C4-2B (cell line): ENCODE data around the gene B9D2.

Experiments
- H3K27ac ChIP-seq: fragments of 450-650 bp; 2 replicates; pipeline ENCODE4 v1.5.1; 2017
- CTCF ChIP-seq: fragments of 450-650 bp; conservative IDR thresholded peaks from 2 replicates; pipeline ENCODE4 v1.5.1; 2017; ENCODE audit warnings: mild to moderate bottlenecking
- ZFX ChIP-seq: fragments of 450-650 bp; IDR thresholded peaks from 2 replicates; pipeline ENCODE4 v1.6.1; 2017

B9D2 gene

GRCh38 chr19:41341669-41342490 lies 22.1 kb downstream of the B9D2 start:
- no peak overlapping the region for H3K27ac ChIP-seq
- no peak for TF ChIP-seq CTCF
- no peak for TF ChIP-seq ZFX

- TF ChIP-seq CTCF (no peak), ZFX (no peak)
- no peak overlapping the region for H3K27ac ChIP-seq
Observed at GRCh38 chr19:41339936-41340335, 24.0 kb downstream of the B9D2 start.

- H3K27ac ChIP-seq = no peak overlapping the region
- TF ChIP-seq ZFX (no peak), CTCF (no peak)
Observed at GRCh38 chr19:41335467-41335866, 28.5 kb downstream of the B9D2 start.

- no peak overlapping the region for H3K27ac ChIP-seq
- TF ChIP-seq ZFX (no peak), CTCF (no peak)
Observed at GRCh38 chr19:41334793-41335192, 29.2 kb downstream of the B9D2 start.

GRCh38 chr19:41332468-41332867 lies 31.5 kb downstream of the B9D2 start:
- TF ChIP-seq CTCF = no peak
- TF ChIP-seq ZFX = no peak

GRCh38 chr19:41332000-41332399 lies 31.9 kb downstream of the B9D2 start:
- no peak overlapping the region for H3K27ac ChIP-seq
- no peak for TF ChIP-seq ZFX
- TF ChIP-seq CTCF = no peak

More at GRCh38 chr19:41332468-41332867, 31.5 kb downstream of the B9D2 start:
- H3K27ac ChIP-seq = no peak overlapping the region

GRCh38 chr19:41330946-41331678 lies 32.8 kb downstream of the B9D2 start:
- TF ChIP-seq ZFX (no peak), CTCF (no peak)
- peak overlapping the region; percentile 14; the same call in 1 of the 2 replicates for H3K27ac ChIP-seq
